ENCODE data around the gene PACRG. TPM values are rescaled to one million over a fixed set of nuclear protein-coding genes. Genes with fewer than 3 reads are reported as not detected.

PACRG gene
- total and polyA plus RNA-seq, 9 donors, result 2.5 to 33.1 (median 3.8) TPM

DNA sequence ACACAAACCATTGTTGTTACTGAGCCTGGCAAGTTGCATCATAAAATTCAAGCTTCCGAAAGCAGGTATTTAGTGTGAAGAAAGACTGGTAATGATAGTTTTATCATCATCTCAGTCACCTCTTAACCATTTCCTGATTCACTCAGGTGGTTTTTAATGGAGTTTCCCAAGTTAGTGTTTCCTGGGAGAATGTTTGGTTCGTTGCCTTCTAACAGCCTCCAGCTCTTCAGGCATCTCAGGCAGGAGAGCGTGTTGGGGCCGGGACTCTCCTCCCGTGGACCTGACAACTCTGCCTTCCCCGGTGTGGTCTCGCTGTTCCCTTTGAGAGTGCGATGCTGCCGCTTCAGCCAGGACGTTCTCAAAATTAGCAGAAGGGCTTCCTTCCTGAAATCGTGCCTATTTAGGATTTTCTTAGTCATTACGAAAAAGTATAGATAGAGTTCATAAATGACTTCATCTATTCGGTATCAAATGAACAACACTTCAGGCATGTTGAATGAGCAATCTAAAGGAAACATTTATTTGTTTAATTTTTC, 581.8 kb downstream of the PACRG start:
- no peak for TF ChIP-seq POLR2A (IDR thresholded peaks at IDR 0.05)
- TF ChIP-seq, protein P1, sequence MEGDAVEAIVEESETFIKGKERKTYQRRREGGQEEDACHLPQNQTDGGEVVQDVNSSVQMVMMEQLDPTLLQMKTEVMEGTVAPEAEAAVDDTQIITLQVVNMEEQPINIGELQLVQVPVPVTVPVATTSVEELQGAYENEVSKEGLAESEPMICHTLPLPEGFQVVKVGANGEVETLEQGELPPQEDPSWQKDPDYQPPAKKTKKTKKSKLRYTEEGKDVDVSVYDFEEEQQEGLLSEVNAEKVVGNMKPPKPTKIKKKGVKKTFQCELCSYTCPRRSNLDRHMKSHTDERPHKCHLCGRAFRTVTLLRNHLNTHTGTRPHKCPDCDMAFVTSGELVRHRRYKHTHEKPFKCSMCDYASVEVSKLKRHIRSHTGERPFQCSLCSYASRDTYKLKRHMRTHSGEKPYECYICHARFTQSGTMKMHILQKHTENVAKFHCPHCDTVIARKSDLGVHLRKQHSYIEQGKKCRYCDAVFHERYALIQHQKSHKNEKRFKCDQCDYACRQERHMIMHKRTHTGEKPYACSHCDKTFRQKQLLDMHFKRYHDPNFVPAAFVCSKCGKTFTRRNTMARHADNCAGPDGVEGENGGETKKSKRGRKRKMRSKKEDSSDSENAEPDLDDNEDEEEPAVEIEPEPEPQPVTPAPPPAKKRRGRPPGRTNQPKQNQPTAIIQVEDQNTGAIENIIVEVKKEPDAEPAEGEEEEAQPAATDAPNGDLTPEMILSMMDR (IDR thresholded peaks at IDR 0.05), result no peak
- no peak for TF ChIP-seq EP300 (IDR thresholded peaks at IDR 0.05)
- no peak for DNase-seq
- 76 to 87% (median 82%) methylated on average over 13 of the region's 13 CpGs for WGBS, 3 donors
- Histone ChIP-seq H3K27me3 (no peaks in the 10 kb centered on the region), H3K36me3 (no peaks in the 10 kb centered on the region), H3K4me3 (no peak overlapping the region), H3K27ac (no peak overlapping the region), H3K4me1 (ENCODE audit: insufficient read depth) (no peaks in the 10 kb centered on the region), H3K9me3 (no peaks in the 10 kb centered on the region)
- intact Hi-C loops (cut with DNase I), result no loop called here

DNA sequence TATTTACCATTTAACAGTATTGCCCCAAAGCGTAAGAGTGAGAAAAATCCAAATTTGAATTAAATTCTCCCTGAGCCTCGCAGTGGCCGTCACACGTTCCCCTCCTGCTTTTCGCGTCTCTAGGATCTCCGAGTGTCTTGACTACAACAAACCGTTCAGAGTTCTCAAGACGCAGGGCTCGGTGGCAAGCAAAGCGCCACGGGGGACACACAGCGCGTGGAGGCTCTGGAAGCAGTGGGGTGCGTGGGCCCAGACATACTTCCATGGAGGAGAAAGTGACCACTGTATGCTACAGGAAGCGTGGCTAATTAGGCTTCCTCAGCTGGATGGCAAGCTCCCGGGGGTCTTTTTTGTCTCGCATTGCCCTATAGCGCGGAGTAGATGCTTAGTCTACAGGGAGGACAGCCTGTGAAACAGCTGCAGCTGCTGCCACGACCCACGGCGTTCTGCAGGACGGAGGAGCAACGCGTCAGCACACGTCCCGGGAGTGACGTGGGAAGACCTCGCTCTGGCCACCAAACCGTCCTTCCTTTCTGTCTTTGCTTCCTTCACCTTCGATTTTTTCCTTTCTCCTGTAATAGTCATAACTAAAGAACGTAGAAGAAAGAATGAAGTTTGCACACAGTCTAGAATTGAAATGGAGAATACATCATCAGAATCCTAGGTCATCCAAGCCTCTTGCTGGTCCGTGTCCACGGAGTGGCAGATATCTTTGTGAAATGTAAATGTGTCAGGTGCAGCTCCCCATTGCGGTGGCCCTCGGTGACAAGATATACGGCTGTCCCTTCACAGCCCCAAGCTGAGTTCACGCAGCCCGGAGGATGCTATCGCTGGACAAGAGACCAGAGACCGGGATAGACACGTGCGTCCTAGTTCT, 582.6 kb downstream of the PACRG start:
- H3K27ac ChIP-seq, result no peak overlapping the region
- no peaks in the 10 kb centered on the region for H3K4me1 ChIP-seq (ENCODE audit: insufficient read depth)
- H3K27me3 ChIP-seq, result no peaks in the 10 kb centered on the region
- intact Hi-C loops (cut with DNase I), result no loop called here
- 95 to 96% (median 96%) methylated on average over 44 of the region's 44 CpGs for WGBS, 3 donors
- H3K4me3 ChIP-seq, result no peak overlapping the region
- no peak for TF ChIP-seq POLR2A (IDR thresholded peaks at IDR 0.05)
- TF ChIP-seq, protein P1 (IDR thresholded peaks at IDR 0.05), result no peak
- no peaks in the 10 kb centered on the region for H3K36me3 ChIP-seq
- H3K9me3 ChIP-seq, result no peaks in the 10 kb centered on the region
- DNase-seq, result no peak

DNA sequence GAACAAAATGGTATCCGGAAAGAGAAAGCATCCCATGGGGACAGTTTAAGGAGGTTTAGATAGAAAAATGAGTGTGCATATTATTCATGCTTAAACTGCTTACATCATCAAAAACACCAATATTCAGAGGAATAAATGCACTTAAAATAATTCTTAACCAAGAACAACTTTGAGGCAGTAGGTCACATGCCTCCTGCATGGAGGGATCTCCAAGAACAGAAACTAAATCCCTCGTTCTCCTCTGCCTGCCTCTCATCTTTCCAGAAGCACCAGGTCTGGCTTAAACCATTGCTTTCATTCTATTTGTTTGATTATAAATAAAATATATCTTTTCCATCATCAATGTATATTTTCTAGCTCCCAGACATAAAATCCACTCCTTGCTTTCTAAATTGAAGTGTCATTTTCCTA, 583.2 kb downstream of the PACRG start:
- TF ChIP-seq EP300 (IDR thresholded peaks at IDR 0.05), result no peak
- TF ChIP-seq, protein P1 (IDR thresholded peaks at IDR 0.05), result no peak
- TF ChIP-seq POLR2A (IDR thresholded peaks at IDR 0.05), result no peak
- Histone ChIP-seq H3K27ac (no peak overlapping the region), H3K4me1 (ENCODE audit: insufficient read depth) (no peaks in the 10 kb centered on the region), H3K9me3 (no peaks in the 10 kb centered on the region), H3K27me3 (no peaks in the 10 kb centered on the region), H3K36me3 (no peaks in the 10 kb centered on the region), H3K4me3 (no peak overlapping the region)
- intact Hi-C loops (cut with DNase I), result no loop called here
- DNase-seq, result no peak
- WGBS, 3 donors, result 72 to 77% (median 76%) methylated on average over 2 of the region's 2 CpGs

DNA sequence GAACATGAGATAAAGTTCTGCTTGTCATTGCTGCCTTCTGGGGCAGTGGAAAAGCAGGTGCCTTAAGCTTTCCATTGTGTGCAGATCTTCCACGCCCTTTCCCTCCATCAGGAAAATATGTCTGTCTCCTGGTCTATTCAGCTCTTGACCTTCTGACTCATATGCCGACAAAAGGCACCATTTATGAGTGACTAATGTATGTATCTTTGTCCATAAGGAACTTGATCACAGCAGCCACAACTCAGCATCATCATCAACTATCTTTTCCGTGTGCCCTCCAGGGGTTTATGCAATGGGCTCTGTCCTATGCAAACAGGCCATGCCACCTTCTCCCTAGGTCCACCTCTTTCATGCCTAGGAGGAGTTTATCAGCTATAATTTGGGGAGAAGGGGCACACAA, 584.1 kb downstream of the PACRG start:
- Histone ChIP-seq H3K27ac (no peak overlapping the region), H3K27me3 (no peaks in the 10 kb centered on the region), H3K9me3 (no peaks in the 10 kb centered on the region), H3K4me3 (no peak overlapping the region), H3K4me1 (ENCODE audit: insufficient read depth) (no peaks in the 10 kb centered on the region), H3K36me3 (no peaks in the 10 kb centered on the region)
- TF ChIP-seq EP300 (IDR thresholded peaks at IDR 0.05) (no peak), POLR2A (IDR thresholded peaks at IDR 0.05) (no peak)
- TF ChIP-seq, protein P1 (IDR thresholded peaks at IDR 0.05), result no peak
- intact Hi-C loops (cut with DNase I), result no loop called here
- WGBS, 3 donors, result 82 to 98% (median 87%) methylated on average over 3 of the region's 3 CpGs
- DNase-seq, result no peak

Data from ovary (tissue), 9 donors.